ENCODE results near the gene LAMA5. TPM values are rescaled to one million over a fixed set of nuclear protein-coding genes. Genes with fewer than 3 reads are reported as not detected.

LAMA5 gene
- total RNA-seq, 1 donor from 2014 or later = 601 TPM

DNA sequence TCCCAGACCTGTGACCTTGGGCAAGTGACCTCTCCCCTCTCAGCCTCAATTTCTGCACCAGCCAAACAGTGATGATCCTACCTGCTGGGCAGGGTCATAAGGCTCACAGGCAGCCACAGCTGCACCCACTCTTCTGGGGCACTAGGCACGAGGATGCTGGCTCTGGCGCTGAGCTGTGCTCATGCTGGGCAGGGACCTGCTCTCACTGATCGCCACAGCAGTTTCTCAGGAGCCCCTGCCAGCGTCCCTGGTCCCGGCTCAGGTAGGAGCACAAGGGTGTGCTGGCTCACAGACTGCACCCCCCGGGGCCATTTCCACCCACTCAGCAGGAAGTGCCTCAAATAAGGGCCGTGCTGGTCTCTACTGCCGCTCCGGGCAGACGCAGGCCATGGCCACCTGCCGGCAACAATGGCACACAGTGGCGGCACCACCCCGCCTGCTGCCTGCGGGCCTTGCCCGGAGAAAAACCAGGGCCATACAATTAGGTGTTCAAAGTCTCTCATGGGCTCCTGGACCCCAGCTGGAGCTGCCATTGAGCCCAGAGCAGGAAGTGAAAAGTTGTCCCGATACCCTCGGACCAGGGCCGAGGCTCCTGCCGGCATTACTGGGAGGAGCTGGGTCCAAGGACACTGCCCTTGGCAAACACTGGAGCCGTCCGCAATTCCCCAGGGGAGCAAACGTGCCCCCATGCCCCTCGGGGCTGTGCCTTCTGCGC, 44.5 kb upstream of the LAMA5 start:
- Mint-ChIP-seq H3K9me3 (no peaks in the 10 kb centered on the region), H3K4me1 (peaks cover 12% of the 10 kb centered on the region), H3K4me3 (no peak overlapping the region), H3K27ac (no peak overlapping the region), H3K36me3 (no peaks in the 10 kb centered on the region), H3K27me3 (ENCODE audit: low read depth) (no peaks in the 10 kb centered on the region)
- DNase-seq (ENCODE audit: low spot score in 2 of 2, unreplicated experiment in 2 of 2) = no peak
- TF ChIP-seq, protein P1, sequence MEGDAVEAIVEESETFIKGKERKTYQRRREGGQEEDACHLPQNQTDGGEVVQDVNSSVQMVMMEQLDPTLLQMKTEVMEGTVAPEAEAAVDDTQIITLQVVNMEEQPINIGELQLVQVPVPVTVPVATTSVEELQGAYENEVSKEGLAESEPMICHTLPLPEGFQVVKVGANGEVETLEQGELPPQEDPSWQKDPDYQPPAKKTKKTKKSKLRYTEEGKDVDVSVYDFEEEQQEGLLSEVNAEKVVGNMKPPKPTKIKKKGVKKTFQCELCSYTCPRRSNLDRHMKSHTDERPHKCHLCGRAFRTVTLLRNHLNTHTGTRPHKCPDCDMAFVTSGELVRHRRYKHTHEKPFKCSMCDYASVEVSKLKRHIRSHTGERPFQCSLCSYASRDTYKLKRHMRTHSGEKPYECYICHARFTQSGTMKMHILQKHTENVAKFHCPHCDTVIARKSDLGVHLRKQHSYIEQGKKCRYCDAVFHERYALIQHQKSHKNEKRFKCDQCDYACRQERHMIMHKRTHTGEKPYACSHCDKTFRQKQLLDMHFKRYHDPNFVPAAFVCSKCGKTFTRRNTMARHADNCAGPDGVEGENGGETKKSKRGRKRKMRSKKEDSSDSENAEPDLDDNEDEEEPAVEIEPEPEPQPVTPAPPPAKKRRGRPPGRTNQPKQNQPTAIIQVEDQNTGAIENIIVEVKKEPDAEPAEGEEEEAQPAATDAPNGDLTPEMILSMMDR (IDR thresholded peaks at IDR 0.05; ENCODE audit: unreplicated experiment) = no peak

DNA sequence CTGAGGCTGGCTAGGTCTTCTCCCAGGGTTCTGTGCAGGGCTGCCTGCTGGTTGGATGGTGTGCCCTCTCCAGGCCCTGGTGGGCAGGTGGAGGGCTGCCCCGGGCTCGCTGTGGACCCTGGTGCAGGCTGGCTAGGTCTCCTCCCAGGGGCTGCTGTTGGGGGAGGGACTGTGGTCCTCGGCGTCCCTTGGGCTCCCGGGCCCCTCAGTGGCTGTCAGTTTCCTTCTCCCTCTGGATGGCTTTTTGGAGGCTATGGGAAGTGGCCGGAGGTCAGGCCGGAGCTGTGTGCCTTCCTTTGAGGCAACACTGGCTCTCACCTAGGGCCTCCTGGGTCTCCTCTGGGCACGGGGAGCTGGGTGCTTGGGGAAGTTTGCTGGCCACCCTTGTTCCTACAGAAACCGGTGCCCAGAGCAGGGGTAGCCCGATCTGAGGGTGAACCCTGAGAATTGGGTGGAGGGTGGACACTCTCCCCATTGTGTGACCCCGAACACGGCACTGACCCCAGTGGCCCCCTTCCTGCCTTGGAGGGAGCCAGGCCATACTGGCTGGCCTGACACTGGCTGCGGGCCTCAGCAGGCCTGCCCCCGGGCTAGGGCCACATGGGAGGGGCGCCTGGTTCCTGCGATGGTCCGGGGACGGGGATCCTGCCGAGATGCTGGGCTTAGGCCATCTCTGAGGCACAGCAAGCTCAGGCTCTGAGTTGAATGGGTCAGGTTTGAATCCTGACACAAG, 43.8 kb upstream of the LAMA5 start:
- TF ChIP-seq, protein P1 (IDR thresholded peaks at IDR 0.05; ENCODE audit: unreplicated experiment) = no peak
- no peak for DNase-seq (ENCODE audit: low spot score in 2 of 2, unreplicated experiment in 2 of 2)
- Mint-ChIP-seq H3K4me3 (no peak overlapping the region), H3K4me1 (peaks cover 16% of the 10 kb centered on the region), H3K27ac (no peak overlapping the region), H3K9me3 (no peaks in the 10 kb centered on the region), H3K36me3 (no peaks in the 10 kb centered on the region), H3K27me3 (ENCODE audit: low read depth) (no peaks in the 10 kb centered on the region)

DNA sequence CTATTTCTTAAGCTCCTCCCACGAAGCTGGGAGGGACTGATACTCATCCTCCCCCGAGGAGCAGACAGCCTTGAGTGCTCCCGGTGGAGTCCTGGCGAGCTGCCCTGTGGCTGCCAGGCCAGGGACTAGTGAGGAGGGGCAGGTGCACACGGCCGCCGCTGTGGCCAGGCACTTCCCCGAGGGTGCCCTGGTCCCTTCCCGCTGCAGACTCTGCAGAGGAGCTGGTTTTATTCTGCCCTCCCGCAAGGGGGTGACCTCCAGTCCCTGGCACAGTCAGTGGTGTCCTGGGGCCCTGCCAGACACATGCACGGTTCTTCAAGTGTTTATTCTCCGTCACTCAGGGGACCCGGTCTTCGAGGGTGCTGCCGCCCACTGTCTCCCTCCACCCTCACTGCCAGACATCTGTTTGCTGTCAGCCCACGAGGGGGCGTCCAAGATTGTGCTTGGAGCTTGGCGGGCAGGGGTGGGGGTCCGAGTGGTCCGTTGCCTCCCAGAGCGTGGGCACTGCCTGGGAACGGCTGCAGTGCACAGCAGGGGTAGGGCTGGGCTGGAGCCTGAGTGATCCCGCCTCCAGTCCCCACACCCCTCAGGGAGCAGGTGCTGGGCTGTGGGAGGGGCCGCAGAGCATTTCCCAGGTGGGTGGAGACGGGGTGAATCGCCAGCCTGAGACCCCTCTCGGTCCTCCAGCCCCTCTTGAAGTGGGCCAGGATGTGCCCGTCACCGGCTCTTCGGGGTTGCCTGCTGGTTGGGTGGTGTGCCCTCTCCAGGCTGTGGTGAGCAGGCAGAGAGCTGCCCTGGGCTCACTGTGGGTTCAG, 43.0 kb upstream of the LAMA5 start:
- Mint-ChIP-seq H3K4me3 (no peak overlapping the region), H3K36me3 (peaks cover 1% of the 10 kb centered on the region), H3K9me3 (no peaks in the 10 kb centered on the region), H3K27me3 (ENCODE audit: low read depth) (no peaks in the 10 kb centered on the region), H3K4me1 (peaks cover 22% of the 10 kb centered on the region), H3K27ac (no peak overlapping the region)
- peak; percentile 53 to 69 for DNase-seq (ENCODE audit: low spot score in 2 of 2, unreplicated experiment in 2 of 2)
- TF ChIP-seq, protein P1 (IDR thresholded peaks at IDR 0.05; ENCODE audit: unreplicated experiment) = peak; percentile 68

DNA sequence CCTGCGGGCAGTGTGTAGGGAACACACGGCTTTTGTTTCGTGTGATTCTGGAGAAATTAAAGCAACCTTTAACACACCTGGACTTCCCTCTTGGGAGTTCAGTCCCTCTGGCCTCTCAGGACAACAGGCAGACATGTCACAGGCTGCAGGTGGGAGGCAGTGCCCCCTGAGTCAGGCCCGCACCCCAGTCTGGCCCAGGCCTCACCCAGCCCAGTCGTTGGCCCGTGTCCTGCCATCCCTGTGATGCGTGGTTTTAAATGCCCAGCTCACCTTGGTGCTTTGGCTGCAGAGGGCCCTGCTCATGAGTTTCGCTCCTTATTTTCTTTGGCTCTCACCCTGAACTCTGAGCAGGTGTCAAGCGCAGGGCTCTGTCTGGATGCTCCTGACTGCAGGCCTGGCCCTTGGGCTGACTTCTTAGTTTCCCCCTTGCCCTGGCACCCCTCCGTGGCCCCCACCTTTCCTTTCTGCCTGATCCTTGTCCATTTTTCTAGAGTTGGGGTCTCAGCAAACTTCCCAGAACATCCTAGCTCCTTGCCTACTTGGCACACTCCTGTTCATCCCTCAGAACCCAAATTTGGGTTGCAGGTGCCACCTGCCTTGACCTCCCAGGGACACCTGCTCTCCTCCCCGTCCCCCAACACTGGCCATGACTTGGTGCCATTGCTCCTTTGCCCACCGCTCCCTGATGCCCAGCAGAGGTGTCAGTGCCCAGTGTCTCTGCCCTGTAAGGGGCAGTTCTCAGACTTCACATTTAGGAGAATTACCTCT, 42.2 kb upstream of the LAMA5 start:
- Mint-ChIP-seq H3K9me3 (no peaks in the 10 kb centered on the region), H3K4me3 (peak overlapping the region; percentile 43), H3K36me3 (peaks cover 1% of the 10 kb centered on the region), H3K27me3 (ENCODE audit: low read depth) (no peaks in the 10 kb centered on the region), H3K4me1 (peaks cover 23% of the 10 kb centered on the region), H3K27ac (no peak overlapping the region)
- TF ChIP-seq, protein P1 (IDR thresholded peaks at IDR 0.05; ENCODE audit: unreplicated experiment) = no peak
- no peak for DNase-seq (ENCODE audit: low spot score in 2 of 2, unreplicated experiment in 2 of 2)

DNA sequence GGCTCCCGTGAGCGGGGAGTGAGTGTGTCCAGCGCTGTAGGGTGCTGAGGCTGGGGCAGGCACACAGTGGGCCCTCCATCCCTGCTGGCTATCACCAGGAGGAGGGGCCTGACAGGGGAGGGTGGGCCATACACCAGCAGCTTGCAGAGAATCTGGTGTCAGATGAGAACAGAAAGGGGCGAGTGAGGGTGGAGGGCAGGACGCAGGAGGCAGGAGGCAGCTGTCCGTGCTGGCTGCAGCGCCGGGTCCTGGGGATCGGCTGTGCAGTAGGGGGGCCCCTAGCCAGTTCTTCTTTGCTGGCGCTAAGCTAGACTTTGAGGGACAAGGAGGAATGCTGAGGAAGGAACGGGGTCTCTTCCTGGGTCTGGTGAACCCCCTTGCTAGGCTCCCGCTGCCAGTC, 41.5 kb upstream of the LAMA5 start:
- Mint-ChIP-seq H3K4me3 (no peak overlapping the region), H3K27me3 (ENCODE audit: low read depth) (no peaks in the 10 kb centered on the region), H3K36me3 (peaks cover 1% of the 10 kb centered on the region), H3K4me1 (peaks cover 23% of the 10 kb centered on the region), H3K9me3 (no peaks in the 10 kb centered on the region), H3K27ac (no peak overlapping the region)
- TF ChIP-seq, protein P1 (IDR thresholded peaks at IDR 0.05; ENCODE audit: unreplicated experiment) = no peak
- no peak for DNase-seq (ENCODE audit: low spot score in 2 of 2, unreplicated experiment in 2 of 2)
